ENCODE measurements around the gene ACVR2A. TPM values are rescaled to one million over a fixed set of nuclear protein-coding genes. Genes with fewer than 3 reads are reported as not detected.

ACVR2A gene
- total RNA-seq, 1 donor from 2014 or later: 157 TPM

GRCh38 chr2:147854557-147855134 lies 9.8 kb downstream of the ACVR2A start:
- DNase-seq (ENCODE audit: low spot score in 2 of 2): no peak
- no peak for FAIRE-seq

DNA sequence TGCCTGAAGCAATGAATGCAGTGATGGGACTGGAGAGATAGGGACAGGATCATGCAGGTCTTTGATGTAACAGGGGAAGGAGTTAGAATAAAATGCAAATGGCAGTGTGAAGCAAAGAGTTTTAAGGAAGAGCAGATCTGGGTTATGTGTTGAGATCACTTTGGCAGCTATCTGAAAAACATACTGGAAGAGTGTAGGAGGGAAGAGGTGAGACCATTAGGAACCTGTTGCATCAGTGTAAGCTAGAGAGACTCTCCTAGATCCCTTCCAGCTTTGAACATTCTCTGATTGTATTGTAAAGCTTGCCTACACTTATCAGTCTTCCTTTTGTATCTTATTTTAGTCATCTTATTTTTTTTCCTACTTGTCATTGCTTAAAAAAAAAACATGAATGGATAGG lies 10.5 kb downstream of the ACVR2A start:
- no peak for FAIRE-seq
- no peak for DNase-seq (ENCODE audit: low spot score in 2 of 2)

GRCh38 chr2:147855977-147856376 lies 11.1 kb downstream of the ACVR2A start:
- FAIRE-seq (no peak), DNase-seq (ENCODE audit: low spot score in 2 of 2) (no peak)

GRCh38 chr2:147860009-147860408 lies 15.2 kb downstream of the ACVR2A start:
- DNase-seq (ENCODE audit: low spot score in 2 of 2) (no peak), FAIRE-seq (no peak)

GRCh38 chr2:147862859-147863516 lies 18.2 kb downstream of the ACVR2A start:
- FAIRE-seq: no peak
- no peak for DNase-seq (ENCODE audit: low spot score in 2 of 2)

DNA sequence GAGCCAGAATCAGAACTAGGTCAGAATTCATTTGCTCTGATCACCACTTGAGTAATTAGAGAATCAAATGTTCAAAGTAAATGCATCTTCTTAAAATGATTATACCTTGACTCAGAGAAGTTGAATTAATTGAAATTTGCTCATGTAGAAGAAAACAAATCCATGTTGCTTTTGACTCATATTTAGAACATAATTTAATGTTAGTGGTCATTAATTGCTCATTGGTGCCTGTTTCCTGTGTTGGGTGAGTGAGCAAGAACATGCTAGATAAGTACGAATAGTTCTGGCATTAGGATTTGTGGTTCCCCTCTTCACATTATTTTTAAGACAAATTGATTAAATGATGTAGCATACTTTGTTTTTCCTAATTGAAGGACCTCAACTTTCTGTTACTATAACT lies 19.0 kb downstream of the ACVR2A start:
- FAIRE-seq: no peak
- DNase-seq (ENCODE audit: low spot score in 2 of 2): no peak

DNA sequence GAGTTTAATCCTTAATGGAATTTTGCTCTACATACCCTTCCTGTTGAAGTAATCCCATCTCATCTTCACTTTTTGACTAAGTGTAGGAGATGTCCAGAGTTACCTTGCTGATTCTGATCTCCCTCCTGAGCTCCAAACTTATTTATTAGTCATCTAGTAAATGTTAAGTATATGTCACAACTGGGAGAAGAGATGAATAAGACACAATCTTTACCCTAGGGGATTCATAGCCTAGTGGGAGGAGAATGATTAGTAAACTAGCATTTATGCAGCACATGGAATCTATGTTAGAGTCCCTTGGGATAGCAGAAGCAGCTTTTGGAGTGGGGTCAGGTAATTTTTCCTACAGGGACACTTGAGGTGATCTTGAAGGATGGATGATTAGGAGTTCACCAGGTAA lies 20.7 kb downstream of the ACVR2A start:
- DNase-seq (ENCODE audit: low spot score in 2 of 2) (no peak), FAIRE-seq (no peak)

- FAIRE-seq (no peak), DNase-seq (ENCODE audit: low spot score in 2 of 2) (no peak)
These were observed 22.2 kb downstream of the ACVR2A start for GRCh38 chr2:147867050-147867449.

DNA sequence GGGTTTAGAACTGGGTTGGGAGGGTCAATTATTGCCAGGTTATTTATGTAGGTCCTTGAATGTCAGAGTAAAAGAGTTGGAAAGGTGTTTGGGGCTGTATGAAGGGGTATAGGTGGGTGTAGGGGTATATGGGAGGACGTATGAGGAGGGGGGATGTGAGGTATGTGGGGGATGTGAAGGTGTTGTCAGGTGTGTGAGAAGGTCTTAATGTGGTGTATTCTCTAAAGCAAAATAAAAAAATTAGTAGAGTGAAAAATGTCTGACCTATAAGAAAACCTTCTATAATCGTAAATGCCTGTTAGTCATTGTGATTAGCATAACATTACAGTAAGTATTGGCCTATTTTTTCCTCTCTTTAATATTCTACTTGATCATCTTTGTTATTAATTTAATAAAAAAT lies 25.1 kb downstream of the ACVR2A start:
- DNase-seq (ENCODE audit: low spot score in 2 of 2) (no peak), FAIRE-seq (no peak)

DNA sequence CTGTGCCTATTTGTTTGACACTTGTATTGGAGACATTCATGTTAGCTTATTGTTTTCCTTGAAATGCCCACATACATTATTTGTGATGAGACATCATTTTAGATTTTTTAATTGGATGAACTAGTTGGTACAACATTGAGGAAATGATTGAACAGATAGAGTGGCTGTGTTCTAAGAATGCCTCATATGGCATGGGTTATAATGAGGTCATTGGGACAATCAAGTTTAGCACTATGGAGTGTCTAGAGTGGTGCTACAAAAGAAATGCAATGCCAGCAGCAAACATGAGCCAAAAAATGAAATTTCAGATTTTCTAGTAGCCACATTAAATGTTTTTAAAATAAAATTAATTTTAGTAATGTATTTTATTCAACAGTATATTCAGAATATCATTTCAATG lies 28.1 kb downstream of the ACVR2A start:
- no peak for DNase-seq (ENCODE audit: low spot score in 2 of 2)
- no peak for FAIRE-seq

GRCh38 chr2:147873859-147874483 lies 29.1 kb downstream of the ACVR2A start:
- FAIRE-seq (no peak), DNase-seq (ENCODE audit: low spot score in 2 of 2) (no peak)

GRCh38 chr2:147879846-147880245 lies 35.0 kb downstream of the ACVR2A start:
- DNase-seq (ENCODE audit: low spot score in 2 of 2) (no peak), FAIRE-seq (no peak)

GRCh38 chr2:147882631-147883030 lies 37.8 kb downstream of the ACVR2A start:
- no peak for FAIRE-seq
- no peak for DNase-seq (ENCODE audit: low spot score in 2 of 2)

GRCh38 chr2:147884830-147885229 lies 40.0 kb downstream of the ACVR2A start:
- no peak for DNase-seq (ENCODE audit: low spot score in 2 of 2)
- no peak for FAIRE-seq

- DNase-seq (ENCODE audit: low spot score in 2 of 2): no peak
- FAIRE-seq: no peak
These were observed 41.3 kb downstream of the ACVR2A start for GRCh38 chr2:147886136-147886535.

- DNase-seq (ENCODE audit: low spot score in 2 of 2): no peak
- no peak for FAIRE-seq
These were observed 43.9 kb downstream of the ACVR2A start for GRCh38 chr2:147888680-147889079.

DNA sequence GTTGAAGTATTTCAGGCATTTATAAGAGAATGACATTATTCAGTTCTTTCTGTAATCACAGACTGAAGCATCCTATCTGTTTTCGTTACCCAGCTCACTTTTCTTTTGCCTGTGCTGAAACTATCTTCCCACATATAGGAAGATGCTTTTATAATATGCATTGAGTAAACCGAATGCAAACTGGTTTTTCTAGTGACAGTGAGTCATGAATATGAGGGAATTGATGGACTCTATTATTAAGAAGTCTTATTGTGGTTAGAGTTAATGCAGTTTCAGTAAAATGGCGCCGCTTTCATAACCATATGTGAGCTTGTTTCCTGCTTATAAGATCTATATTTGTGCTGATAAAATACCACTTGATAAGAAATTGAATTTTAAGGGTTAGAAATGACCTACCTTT lies 59.2 kb downstream of the ACVR2A start:
- FAIRE-seq (no peak), DNase-seq (ENCODE audit: low spot score in 2 of 2) (no peak)

DNA sequence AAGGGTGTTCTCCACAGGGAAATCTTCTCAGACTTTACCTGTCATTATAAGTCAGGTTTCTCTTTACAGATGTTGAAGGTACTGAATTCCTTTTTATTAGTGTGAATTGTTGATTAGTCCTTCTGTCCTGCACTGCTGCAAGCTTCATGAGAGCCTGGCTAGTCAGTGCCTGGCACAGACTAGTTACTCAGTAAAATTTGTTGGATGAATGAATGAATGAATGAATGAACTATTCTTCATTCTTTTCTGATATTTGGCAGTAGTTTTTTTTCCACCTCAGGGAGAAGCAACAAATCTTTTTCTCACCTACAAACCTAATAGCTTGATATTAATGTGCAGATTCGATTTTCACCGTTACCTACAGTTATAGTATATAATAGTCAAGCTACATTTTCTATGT lies 64.3 kb downstream of the ACVR2A start:
- DNase-seq (ENCODE audit: low spot score in 2 of 2) (no peak), FAIRE-seq (no peak)

- peak; percentile 2 to 10 for DNase-seq (ENCODE audit: low spot score in 2 of 2)
- peak; percentile 89 for FAIRE-seq
These were observed 66.2 kb downstream of the ACVR2A start for GRCh38 chr2:147910990-147911473.

DNA sequence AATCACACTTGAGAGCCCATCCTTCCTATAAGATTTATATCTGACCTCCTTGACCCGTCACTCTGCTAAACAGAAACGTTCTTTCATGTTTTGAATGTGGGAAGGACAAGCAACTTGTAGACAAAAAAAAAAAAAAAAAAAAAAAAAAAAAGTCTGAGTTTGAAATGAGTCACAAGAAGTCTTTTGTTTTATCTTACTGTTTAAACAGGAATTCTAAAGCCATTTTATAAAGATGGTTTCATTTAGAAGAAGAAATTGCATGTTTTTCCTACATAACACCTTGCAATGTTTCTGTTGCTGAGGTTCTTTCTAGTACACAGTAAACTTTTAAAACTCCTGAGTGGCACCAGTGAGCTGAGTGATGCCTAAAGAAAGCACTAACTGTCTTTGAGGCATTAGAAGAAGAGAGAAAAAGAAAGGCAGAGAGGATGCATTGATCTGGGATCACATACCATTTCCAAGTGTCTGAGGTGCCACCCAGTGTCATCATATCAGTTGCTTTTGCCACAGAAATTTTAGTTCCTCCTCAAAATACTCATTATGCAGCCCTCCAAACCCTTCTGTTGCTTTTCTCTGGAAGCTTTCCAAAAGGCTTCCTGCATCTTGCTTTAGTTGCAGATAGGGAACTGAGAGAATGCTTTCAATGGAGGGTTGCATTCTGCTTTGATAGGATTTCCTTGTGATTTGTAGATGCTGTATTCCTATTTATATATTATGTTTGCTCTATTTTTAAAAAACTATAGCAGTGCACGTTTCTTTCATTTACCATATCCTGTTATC lies 69.1 kb downstream of the ACVR2A start:
- no peak for DNase-seq (ENCODE audit: low spot score in 2 of 2)
- no peak for FAIRE-seq

DNA sequence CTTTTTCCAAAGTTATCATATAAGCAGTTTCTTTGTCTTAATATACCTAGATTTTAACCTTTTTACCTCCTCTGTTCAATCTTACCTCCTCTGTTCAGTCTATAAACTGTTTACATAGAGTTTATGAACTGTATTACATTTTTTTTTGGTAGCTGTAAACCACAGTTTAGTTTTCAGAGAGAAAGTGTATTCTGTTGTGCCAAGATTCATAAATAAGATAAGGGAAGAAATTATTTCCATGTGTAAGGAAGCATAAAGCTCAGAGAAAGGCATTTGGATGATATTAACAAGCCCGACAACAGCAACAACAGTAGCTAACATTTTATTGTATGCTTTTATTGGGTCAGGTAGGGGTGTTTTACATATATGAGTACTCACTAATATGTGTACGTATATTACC lies 71.2 kb downstream of the ACVR2A start:
- DNase-seq (ENCODE audit: low spot score in 2 of 2) (no peak), FAIRE-seq (no peak)

Measured in frontal cortex (tissue), 4 donors.